Measurements from ENCODE around the gene CXCL11.
A peak's percentile ranks its signal among the peaks of the same experiment; 100 is the strongest.
"Not testable (repeated sequence)": the region's sequence is repeated elsewhere in the genome, so short reads cannot be mapped to it uniquely, and the experiment has no call there.

Gene CXCL11

GRCh38 chr4:76035799-76036380 is at the start of gene CXCL11:
Gene CXCL11, minus strand, starts transcription at chr4:76036070. Its CDS starts 83 bp downstream, at chr4:76035987.
- no peak for DNase-seq (ENCODE audit: low read depth in 2 of 2)

- no peak for DNase-seq (ENCODE audit: low read depth in 2 of 2)
Measured at GRCh38 chr4:76084542-76084941, 48.7 kb upstream of the CXCL11 start.

GRCh38 chr4:76083386-76083988 is 47.6 kb upstream of the CXCL11 start:
- DNase-seq (ENCODE audit: low read depth in 2 of 2) = no peak

- DNase-seq (ENCODE audit: low read depth in 2 of 2) = no peak
Measured at GRCh38 chr4:76078033-76078613, 42.3 kb upstream of the CXCL11 start.

GRCh38 chr4:76074993-76075600 is 39.2 kb upstream of the CXCL11 start:
- DNase-seq (ENCODE audit: low read depth in 2 of 2) = no peak

- DNase-seq (ENCODE audit: low read depth in 2 of 2) = no peak
Measured at GRCh38 chr4:76074468-76074867, 38.6 kb upstream of the CXCL11 start, which contains the start of gene ART3. Gene ART3, plus strand, starts transcription at chr4:76074709. Its CDS starts 1,181 bp downstream, at chr4:76075890.

- no peak for DNase-seq (ENCODE audit: low read depth in 2 of 2)
Measured at GRCh38 chr4:76072760-76073159, 36.9 kb upstream of the CXCL11 start.

GRCh38 chr4:76067652-76068286 is 31.9 kb upstream of the CXCL11 start:
- DNase-seq (ENCODE audit: low read depth in 2 of 2) = peak; percentile 34 to 35

GRCh38 chr4:76066546-76066945 is 30.7 kb upstream of the CXCL11 start:
- no peak for DNase-seq (ENCODE audit: low read depth in 2 of 2)

GRCh38 chr4:76061982-76062381 is 26.1 kb upstream of the CXCL11 start:
- DNase-seq (ENCODE audit: low read depth in 2 of 2) = no peak

- no peak for DNase-seq (ENCODE audit: low read depth in 2 of 2)
Measured at GRCh38 chr4:76061421-76061820, 25.6 kb upstream of the CXCL11 start.

GRCh38 chr4:76060506-76060905 is 24.6 kb upstream of the CXCL11 start:
- DNase-seq (ENCODE audit: low read depth in 2 of 2) = no peak

GRCh38 chr4:76059750-76060149 is 23.9 kb upstream of the CXCL11 start:
- DNase-seq (ENCODE audit: low read depth in 2 of 2) = no peak

GRCh38 chr4:76058888-76059426 is 23.1 kb upstream of the CXCL11 start:
- no peak for DNase-seq (ENCODE audit: low read depth in 2 of 2)

- DNase-seq (ENCODE audit: low read depth in 2 of 2) = no peak
Measured at GRCh38 chr4:76058302-76058701, 22.4 kb upstream of the CXCL11 start.

- no peak for DNase-seq (ENCODE audit: low read depth in 2 of 2)
Measured at GRCh38 chr4:76055421-76055820, 19.6 kb upstream of the CXCL11 start.

GRCh38 chr4:76055016-76055415 is 19.1 kb upstream of the CXCL11 start:
- no peak for DNase-seq (ENCODE audit: low read depth in 2 of 2)

GRCh38 chr4:76053730-76054129 is 17.9 kb upstream of the CXCL11 start:
- no peak for DNase-seq (ENCODE audit: low read depth in 2 of 2)

- DNase-seq (ENCODE audit: low read depth in 2 of 2) = not testable (repeated sequence)
Measured at GRCh38 chr4:76050560-76051050, 14.7 kb upstream of the CXCL11 start.

GRCh38 chr4:76049860-76050416 is 14.1 kb upstream of the CXCL11 start:
- DNase-seq (ENCODE audit: low read depth in 2 of 2) = not testable (repeated sequence)

GRCh38 chr4:76044686-76045085 is 8.8 kb upstream of the CXCL11 start:
- not testable (repeated sequence) for DNase-seq (ENCODE audit: low read depth in 2 of 2)

- DNase-seq (ENCODE audit: low read depth in 2 of 2) = not testable (repeated sequence)
Measured at GRCh38 chr4:76043306-76043705, 7.4 kb upstream of the CXCL11 start.
